ENCODE measurements around the gene CTU2. TPM values are rescaled to one million over a fixed set of nuclear protein-coding genes. Genes with fewer than 3 reads are reported as not detected.

The CTU2 gene
- total and polyA plus RNA-seq, 9 of the 15 experiments (the other 6 are each of a cell fraction or from before 2014, with no cell fraction given): 1.3 to 105 (median 23.2) TPM

DNA sequence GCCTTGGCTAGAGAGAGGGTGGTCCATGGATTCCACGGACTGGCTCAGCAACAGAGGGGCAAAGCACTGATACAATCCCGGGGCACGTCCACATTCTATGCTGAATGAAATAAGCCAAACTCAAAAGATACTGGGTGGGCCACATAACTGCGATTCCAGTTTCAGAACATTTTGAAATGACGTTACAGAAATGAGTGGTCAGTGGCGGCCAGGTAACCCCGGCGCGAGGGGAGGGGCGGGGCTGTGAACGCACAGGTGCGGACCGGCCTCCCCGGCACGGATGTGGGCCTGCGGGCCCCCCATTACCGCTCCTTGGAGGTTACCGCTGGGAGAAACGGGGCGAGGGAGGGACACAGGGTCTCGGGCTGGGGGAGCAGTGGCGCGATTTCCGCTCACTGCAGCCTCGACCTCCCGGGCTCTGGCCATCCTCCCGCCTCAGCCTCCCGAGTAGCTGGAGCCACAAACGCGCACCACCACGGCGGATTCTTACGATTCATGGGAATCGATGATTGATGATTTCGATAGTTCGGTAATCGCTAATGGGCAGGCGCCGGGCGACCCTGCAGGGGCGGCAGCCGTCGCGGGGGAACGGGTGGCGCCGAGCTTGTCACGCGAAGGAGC lies 44.0 kb upstream of the CTU2 start (continued):
- TF ChIP-seq, protein P1, sequence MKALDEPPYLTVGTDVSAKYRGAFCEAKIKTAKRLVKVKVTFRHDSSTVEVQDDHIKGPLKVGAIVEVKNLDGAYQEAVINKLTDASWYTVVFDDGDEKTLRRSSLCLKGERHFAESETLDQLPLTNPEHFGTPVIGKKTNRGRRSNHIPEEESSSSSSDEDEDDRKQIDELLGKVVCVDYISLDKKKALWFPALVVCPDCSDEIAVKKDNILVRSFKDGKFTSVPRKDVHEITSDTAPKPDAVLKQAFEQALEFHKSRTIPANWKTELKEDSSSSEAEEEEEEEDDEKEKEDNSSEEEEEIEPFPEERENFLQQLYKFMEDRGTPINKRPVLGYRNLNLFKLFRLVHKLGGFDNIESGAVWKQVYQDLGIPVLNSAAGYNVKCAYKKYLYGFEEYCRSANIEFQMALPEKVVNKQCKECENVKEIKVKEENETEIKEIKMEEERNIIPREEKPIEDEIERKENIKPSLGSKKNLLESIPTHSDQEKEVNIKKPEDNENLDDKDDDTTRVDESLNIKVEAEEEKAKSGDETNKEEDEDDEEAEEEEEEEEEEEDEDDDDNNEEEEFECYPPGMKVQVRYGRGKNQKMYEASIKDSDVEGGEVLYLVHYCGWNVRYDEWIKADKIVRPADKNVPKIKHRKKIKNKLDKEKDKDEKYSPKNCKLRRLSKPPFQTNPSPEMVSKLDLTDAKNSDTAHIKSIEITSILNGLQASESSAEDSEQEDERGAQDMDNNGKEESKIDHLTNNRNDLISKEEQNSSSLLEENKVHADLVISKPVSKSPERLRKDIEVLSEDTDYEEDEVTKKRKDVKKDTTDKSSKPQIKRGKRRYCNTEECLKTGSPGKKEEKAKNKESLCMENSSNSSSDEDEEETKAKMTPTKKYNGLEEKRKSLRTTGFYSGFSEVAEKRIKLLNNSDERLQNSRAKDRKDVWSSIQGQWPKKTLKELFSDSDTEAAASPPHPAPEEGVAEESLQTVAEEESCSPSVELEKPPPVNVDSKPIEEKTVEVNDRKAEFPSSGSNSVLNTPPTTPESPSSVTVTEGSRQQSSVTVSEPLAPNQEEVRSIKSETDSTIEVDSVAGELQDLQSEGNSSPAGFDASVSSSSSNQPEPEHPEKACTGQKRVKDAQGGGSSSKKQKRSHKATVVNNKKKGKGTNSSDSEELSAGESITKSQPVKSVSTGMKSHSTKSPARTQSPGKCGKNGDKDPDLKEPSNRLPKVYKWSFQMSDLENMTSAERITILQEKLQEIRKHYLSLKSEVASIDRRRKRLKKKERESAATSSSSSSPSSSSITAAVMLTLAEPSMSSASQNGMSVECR (CRISPR knock-in tag; IDR thresholded peaks at IDR 0.05): peak; percentile 77; the same call in 1 of the 2 replicates
- TF ChIP-seq TOE1 (IDR thresholded peaks at IDR 0.05; ENCODE audit: borderline replicate concordance) (no peak), TOE1 (CRISPR knock-in tag; IDR thresholded peaks at IDR 0.05; ENCODE audit: borderline replicate concordance, low read depth) (peak; percentile 57; the same call in 1 of the 2 replicates), ZFP30 (CRISPR knock-in tag; IDR thresholded peaks at IDR 0.05; ENCODE audit: borderline replicate concordance) (no peak), ELF1 (tag; IDR thresholded peaks at IDR 0.05) (peak; percentile 6; the same call in 1 of the 2 replicates), TEAD1 (CRISPR knock-in tag; IDR thresholded peaks at IDR 0.05) (0 out of 4 replicates have a peak, but pooled peaks of 1 of the 2 experiments have one; percentile 38), FOXP1 (CRISPR knock-in tag; IDR thresholded peaks at IDR 0.05) (peak; percentile 72), SIX5 (IDR thresholded peaks at IDR 0.05; ENCODE audit: borderline replicate concordance in 1 of 2, insufficient read depth in 1 of 2, low read depth in 1 of 2, low read length in 2 of 2) (no peak), NCOR1 (IDR thresholded peaks at IDR 0.05) (no peak), ATF7 (IDR thresholded peaks at IDR 0.05) (no peak), TCFL5 (CRISPR knock-in tag; conservative IDR thresholded peaks at IDR 0.05) (no peak)
- TF ChIP-seq, protein P2, sequence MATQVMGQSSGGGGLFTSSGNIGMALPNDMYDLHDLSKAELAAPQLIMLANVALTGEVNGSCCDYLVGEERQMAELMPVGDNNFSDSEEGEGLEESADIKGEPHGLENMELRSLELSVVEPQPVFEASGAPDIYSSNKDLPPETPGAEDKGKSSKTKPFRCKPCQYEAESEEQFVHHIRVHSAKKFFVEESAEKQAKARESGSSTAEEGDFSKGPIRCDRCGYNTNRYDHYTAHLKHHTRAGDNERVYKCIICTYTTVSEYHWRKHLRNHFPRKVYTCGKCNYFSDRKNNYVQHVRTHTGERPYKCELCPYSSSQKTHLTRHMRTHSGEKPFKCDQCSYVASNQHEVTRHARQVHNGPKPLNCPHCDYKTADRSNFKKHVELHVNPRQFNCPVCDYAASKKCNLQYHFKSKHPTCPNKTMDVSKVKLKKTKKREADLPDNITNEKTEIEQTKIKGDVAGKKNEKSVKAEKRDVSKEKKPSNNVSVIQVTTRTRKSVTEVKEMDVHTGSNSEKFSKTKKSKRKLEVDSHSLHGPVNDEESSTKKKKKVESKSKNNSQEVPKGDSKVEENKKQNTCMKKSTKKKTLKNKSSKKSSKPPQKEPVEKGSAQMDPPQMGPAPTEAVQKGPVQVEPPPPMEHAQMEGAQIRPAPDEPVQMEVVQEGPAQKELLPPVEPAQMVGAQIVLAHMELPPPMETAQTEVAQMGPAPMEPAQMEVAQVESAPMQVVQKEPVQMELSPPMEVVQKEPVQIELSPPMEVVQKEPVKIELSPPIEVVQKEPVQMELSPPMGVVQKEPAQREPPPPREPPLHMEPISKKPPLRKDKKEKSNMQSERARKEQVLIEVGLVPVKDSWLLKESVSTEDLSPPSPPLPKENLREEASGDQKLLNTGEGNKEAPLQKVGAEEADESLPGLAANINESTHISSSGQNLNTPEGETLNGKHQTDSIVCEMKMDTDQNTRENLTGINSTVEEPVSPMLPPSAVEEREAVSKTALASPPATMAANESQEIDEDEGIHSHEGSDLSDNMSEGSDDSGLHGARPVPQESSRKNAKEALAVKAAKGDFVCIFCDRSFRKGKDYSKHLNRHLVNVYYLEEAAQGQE (IDR thresholded peaks at IDR 0.05; ENCODE audit: borderline replicate concordance): no peak
- TF ChIP-seq, protein P2 (CRISPR knock-in tag; IDR thresholded peaks at IDR 0.05; ENCODE audit: low read depth): no peak
- TF ChIP-seq, protein P3, sequence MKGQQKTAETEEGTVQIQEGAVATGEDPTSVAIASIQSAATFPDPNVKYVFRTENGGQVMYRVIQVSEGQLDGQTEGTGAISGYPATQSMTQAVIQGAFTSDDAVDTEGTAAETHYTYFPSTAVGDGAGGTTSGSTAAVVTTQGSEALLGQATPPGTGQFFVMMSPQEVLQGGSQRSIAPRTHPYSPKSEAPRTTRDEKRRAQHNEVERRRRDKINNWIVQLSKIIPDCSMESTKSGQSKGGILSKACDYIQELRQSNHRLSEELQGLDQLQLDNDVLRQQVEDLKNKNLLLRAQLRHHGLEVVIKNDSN (CRISPR knock-in tag; IDR thresholded peaks at IDR 0.05): no peak
